Measurements from ENCODE around the gene COBL. TPM values are rescaled to one million over a fixed set of nuclear protein-coding genes. Genes with fewer than 3 reads are reported as not detected.

Gene COBL
- total RNA-seq, 2 donors from 2014 or later, result 1.4 to 1.6 TPM

DNA sequence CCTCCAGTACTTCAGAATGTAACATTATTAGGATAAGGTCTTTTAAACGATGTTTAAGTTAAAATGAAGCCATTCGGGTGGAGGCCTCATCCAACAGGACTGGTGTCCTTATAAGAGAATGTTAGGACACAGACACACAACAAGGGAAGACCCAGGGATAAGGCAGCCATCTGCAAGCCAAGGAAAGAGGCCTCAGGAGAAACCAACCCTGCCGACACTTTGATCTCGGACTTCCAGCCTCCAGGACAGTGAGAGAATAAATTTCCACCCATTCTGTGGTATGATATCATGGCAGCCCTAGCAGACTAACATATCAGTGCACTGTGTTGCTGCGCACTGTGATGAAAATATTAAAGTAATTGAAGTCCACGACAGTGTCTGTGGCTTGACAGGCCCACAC is 250.8 kb downstream of the COBL start:
- Histone ChIP-seq H3K9me3 (no peaks in the 10 kb centered on the region), H3K27ac (no peak overlapping the region), H3K4me1 (ENCODE audit: control insufficient read depth in 1 of 2, low read depth in 2 of 2) (no peaks in the 10 kb centered on the region), H3K4me3 (no peak overlapping the region), H3K36me3 (no peaks in the 10 kb centered on the region), H3K27me3 (replicated peaks; ENCODE audit: insufficient read depth) (no peaks in the 10 kb centered on the region)
- TF ChIP-seq, protein P1, sequence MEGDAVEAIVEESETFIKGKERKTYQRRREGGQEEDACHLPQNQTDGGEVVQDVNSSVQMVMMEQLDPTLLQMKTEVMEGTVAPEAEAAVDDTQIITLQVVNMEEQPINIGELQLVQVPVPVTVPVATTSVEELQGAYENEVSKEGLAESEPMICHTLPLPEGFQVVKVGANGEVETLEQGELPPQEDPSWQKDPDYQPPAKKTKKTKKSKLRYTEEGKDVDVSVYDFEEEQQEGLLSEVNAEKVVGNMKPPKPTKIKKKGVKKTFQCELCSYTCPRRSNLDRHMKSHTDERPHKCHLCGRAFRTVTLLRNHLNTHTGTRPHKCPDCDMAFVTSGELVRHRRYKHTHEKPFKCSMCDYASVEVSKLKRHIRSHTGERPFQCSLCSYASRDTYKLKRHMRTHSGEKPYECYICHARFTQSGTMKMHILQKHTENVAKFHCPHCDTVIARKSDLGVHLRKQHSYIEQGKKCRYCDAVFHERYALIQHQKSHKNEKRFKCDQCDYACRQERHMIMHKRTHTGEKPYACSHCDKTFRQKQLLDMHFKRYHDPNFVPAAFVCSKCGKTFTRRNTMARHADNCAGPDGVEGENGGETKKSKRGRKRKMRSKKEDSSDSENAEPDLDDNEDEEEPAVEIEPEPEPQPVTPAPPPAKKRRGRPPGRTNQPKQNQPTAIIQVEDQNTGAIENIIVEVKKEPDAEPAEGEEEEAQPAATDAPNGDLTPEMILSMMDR (IDR thresholded peaks at IDR 0.05), result no peak
- DNase-seq (ENCODE audit: low spot score), result no peak
- no peak for ATAC-seq (ENCODE audit: insufficient number of reproducible peaks, low FRiP score, low read depth)

DNA sequence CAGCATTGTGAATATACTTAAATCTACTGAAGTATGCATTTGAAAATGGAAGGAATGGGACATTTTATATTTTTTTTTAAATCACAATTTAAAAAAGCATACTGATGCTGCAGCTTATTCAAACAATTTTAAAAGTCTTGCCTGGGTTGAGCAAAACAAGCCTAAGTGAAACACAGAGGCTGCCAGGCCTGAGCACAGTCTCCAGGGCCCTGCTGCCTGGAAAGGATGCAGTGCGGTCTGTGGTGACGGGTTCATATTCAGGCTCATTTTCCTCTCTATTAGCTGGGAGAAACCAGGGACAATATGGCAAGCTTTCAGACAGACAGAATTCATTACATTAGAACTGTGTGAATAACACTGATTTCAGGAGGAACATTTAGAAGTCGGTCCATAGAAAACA is 251.9 kb downstream of the COBL start:
- DNase-seq (ENCODE audit: low spot score), result no peak
- Histone ChIP-seq H3K9me3 (no peaks in the 10 kb centered on the region), H3K36me3 (no peaks in the 10 kb centered on the region), H3K27me3 (replicated peaks; ENCODE audit: insufficient read depth) (no peaks in the 10 kb centered on the region), H3K27ac (no peak overlapping the region), H3K4me3 (no peak overlapping the region), H3K4me1 (ENCODE audit: control insufficient read depth in 1 of 2, low read depth in 2 of 2) (no peaks in the 10 kb centered on the region)
- TF ChIP-seq, protein P1 (IDR thresholded peaks at IDR 0.05), result no peak
- no peak for ATAC-seq (ENCODE audit: insufficient number of reproducible peaks, low FRiP score, low read depth)

DNA sequence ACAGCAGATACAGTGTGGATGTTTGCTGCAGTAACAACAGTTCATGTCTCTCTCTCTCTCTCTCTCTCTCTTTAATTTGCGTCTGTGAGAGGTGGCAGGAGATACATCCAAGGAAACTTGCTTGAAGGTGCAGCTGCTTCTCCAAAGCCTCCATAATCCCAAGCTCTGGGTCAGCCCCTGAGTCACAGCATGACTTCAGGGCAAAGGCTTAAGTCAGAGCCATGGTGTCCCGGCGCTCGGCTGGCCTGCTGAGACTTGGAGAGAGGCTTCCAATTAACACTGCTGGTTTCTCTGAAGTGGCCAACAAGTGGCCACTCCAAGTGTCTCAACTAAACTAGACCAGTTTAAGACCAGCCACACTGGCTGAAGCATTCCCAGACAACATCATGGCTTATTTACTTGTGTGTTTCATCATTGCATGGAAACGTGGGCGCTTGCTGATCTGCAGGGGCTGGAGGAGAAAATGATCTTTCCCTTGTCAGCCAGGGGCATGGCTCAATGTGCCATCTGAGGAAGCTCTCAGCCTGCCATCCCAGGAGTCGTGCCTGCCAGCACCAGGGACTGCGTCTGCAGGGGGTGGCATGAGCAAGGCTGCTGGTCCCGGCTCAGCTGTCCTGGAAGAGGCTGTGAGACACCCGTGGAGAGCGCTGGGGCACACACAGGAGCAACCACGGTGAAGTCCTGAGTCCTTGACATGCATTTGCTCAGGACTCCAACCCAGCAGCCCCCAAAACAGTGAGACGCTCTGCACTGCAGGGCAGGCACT is 254.2 kb downstream of the COBL start:
- DNase-seq (ENCODE audit: low spot score) (no peak), ATAC-seq (ENCODE audit: insufficient number of reproducible peaks, low FRiP score, low read depth) (no peak)
- Histone ChIP-seq H3K4me1 (ENCODE audit: control insufficient read depth in 1 of 2, low read depth in 2 of 2) (no peaks in the 10 kb centered on the region), H3K9me3 (no peaks in the 10 kb centered on the region), H3K36me3 (no peaks in the 10 kb centered on the region), H3K27me3 (replicated peaks; ENCODE audit: insufficient read depth) (no peaks in the 10 kb centered on the region), H3K27ac (no peak overlapping the region), H3K4me3 (no peak overlapping the region)
- TF ChIP-seq, protein P1 (IDR thresholded peaks at IDR 0.05), result no peak

DNA sequence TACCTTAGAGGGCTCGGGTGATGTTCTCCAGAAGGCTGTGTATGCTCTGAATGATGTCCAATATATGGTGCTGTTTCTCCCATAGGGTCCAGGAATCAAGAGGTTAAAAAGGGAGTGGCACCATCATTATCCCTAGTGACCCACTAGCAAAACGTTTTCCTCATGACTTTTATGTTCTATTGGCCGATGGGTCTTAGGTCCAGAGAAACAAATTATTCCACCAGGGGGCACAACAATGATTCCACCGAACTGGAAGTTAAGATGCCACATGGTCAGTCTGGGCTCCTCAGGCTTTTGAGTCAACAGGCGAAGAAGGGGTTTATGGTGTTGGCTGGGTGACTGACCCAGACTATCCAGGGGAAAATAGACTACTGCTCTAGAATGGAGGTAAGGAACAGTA is 256.1 kb downstream of the COBL start:
- H3K4me3 ChIP-seq, result no peak overlapping the region
- H3K4me1 ChIP-seq (ENCODE audit: control insufficient read depth in 1 of 2, low read depth in 2 of 2), result no peaks in the 10 kb centered on the region
- no peaks in the 10 kb centered on the region for H3K9me3 ChIP-seq
- H3K27me3 ChIP-seq (replicated peaks; ENCODE audit: insufficient read depth), result no peaks in the 10 kb centered on the region
- H3K27ac ChIP-seq, result no peak overlapping the region
- TF ChIP-seq, protein P1 (IDR thresholded peaks at IDR 0.05), result no peak
- H3K36me3 ChIP-seq, result no peaks in the 10 kb centered on the region
- DNase-seq (ENCODE audit: low spot score) (no peak), ATAC-seq (ENCODE audit: insufficient number of reproducible peaks, low FRiP score, low read depth) (no peak)

DNA sequence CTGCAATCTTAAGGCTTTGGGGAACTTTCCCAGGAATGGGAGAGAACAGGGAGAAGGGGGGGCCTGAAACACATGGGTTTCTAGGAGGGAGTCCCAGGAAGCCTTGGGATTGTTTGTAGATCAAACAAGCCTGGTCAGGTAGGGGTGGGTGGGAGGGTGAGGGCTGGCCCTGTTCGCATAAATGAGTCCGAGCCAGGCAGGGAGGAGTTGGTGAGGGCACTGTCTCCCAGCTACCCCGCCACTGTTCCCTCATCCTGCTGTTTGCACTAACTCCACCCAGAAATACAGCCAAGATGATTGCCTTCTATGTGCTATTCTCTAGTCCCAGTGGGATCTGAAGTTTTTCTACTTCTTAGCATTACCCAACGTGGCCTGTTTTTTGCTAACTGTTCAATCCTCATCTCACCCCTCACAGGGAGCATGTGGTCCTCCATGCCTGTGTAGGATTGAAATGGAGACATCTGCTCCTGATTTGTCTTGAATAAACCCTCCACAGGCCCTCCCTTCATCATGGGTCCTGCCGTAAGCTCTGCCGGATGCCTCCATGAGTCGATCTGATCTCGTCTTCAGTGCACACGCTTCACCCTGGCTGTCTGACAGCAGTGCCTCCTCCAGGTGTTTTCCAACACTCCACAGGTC is 257.0 kb downstream of the COBL start:
- DNase-seq (ENCODE audit: low spot score), result no peak

More for the DNA sequence above, 257.0 kb downstream of the COBL start:
- Histone ChIP-seq H3K36me3 (no peaks in the 10 kb centered on the region), H3K27me3 (replicated peaks; ENCODE audit: insufficient read depth) (no peaks in the 10 kb centered on the region), H3K27ac (no peak overlapping the region), H3K4me1 (ENCODE audit: control insufficient read depth in 1 of 2, low read depth in 2 of 2) (no peaks in the 10 kb centered on the region), H3K9me3 (no peaks in the 10 kb centered on the region), H3K4me3 (no peak overlapping the region)
- no peak for ATAC-seq (ENCODE audit: insufficient number of reproducible peaks, low FRiP score, low read depth)
- TF ChIP-seq, protein P1 (IDR thresholded peaks at IDR 0.05), result no peak

All from thoracic aorta (tissue), 2 donors.